WTC11 (cell line): ENCODE results near the gene LTF. TPM values are rescaled to one million over a fixed set of nuclear protein-coding genes. Genes with fewer than 3 reads are reported as not detected.

Experiments used
- ATAC-seq: fragments of 200-7000 bp; cut with Tn5 transposase; 2 replicates; pipeline ENCODE4 v1.10.0; 2021; ENCODE audit warnings: mild to moderate bottlenecking, moderate library complexity
- Bru-seq: library from RNA; stranded (reverse); fragments of 400-500 nt; gene quantifications from one replicate; lab custom pipeline; 2021; lab: Mats Ljungman, UMichigan
- CTCF ChIA-PET: fragments of 300-600 bp; sonication (Branson Sonifier 250); formaldehyde crosslinking; loops from one replicate; lab custom pipeline; 2021; ENCODE audit warnings: antibody characterized with exemption; lab: Charles Lee
- POLR2A ChIA-PET: fragments of 350-600 bp; sonication (Branson Sonifier 250); formaldehyde crosslinking; loops from one replicate; lab custom pipeline; 2021; ENCODE audit warnings: antibody characterized with exemption; lab: Charles Lee
- DNase-seq: peaks from one replicate; pipeline ENCODE4 v3.0.0; 2021; ENCODE audit warnings: low spot score
- H3K27ac Mint-ChIP-seq: 2 replicates; pipeline ENCODE4 v1.8.0; 2021; ENCODE audit warnings: mixed read lengths
- H3K27me3 Mint-ChIP-seq: 2 replicates; pipeline ENCODE4 v1.8.0; 2021; ENCODE audit warnings: low read depth, mild to moderate bottlenecking, moderate library complexity, mixed read lengths
- H3K36me3 Mint-ChIP-seq: 2 replicates; pipeline ENCODE4 v1.8.0; 2021; ENCODE audit warnings: mixed read lengths
- H3K4me1 Mint-ChIP-seq: 2 replicates; pipeline ENCODE4 v1.8.0; 2022; ENCODE audit warnings: mixed read lengths
- H3K4me3 Mint-ChIP-seq: 2 replicates; pipeline ENCODE4 v1.8.0; 2021; ENCODE audit warnings: mild to moderate bottlenecking, moderate library complexity, mixed read lengths
- H3K9me3 Mint-ChIP-seq: 2 replicates; pipeline ENCODE4 v1.8.0; 2021; ENCODE audit warnings: mixed read lengths
- NFE2L1 ChIP-seq: sonication (generic); formaldehyde crosslinking; IDR thresholded peaks from 2 replicates; pipeline ENCODE4 v1.8.1; 2023; ENCODE audit warnings: missing genetic modification reagents
- NR3C1 ChIP-seq: sonication (generic); formaldehyde crosslinking; conservative IDR thresholded peaks from 2 replicates; pipeline ENCODE4 v1.8.1; 2023; ENCODE audit warnings: low read depth, mild to moderate bottlenecking, missing genetic modification reagents
- SMAD4 ChIP-seq: sonication (generic); formaldehyde crosslinking; IDR thresholded peaks from 2 replicates; pipeline ENCODE4 v1.8.0; 2022; ENCODE audit warnings: mild to moderate bottlenecking, missing genetic modification reagents
- long read RNA-seq, 3 experiments: library from RNA in 1 of 3; library from capped mRNA in 1 of 3; library from polyadenylated mRNA in 1 of 3; unstranded in 2 of 3; stranded (forward) in 1 of 3; transcript quantifications; one replicate each; pipeline ENCODE4 v2.0.0, GENCODE V29; 2021
- total RNA-seq: library from RNA; stranded (reverse); gene quantifications from 3 replicates; pipeline ENCODE4 v1.2.3, GENCODE V29; 2021
- TF ChIP-seq, protein P1 (sequence below): sonication (generic); formaldehyde crosslinking; IDR thresholded peaks from 2 replicates; pipeline ENCODE4 v1.8.1; 2022; ENCODE audit warnings: low read depth, mild to moderate bottlenecking, moderate library complexity, missing genetic modification reagents, borderline replicate concordance
- TF ChIP-seq, protein P2 (sequence below): sonication (generic); formaldehyde crosslinking; conservative IDR thresholded peaks from 2 replicates; pipeline ENCODE4 v1.8.1; 2023; ENCODE audit warnings: mild to moderate bottlenecking, low read depth, missing genetic modification reagents, moderate library complexity
- TF ChIP-seq, protein P3 (sequence below): sonication (generic); formaldehyde crosslinking; IDR thresholded peaks from 2 replicates; pipeline ENCODE4 v1.8.1; 2023; ENCODE audit warnings: mild to moderate bottlenecking, missing genetic modification reagents, moderate library complexity
- TF ChIP-seq, protein P4 (sequence below): sonication (generic); formaldehyde crosslinking; IDR thresholded peaks from 2 replicates; pipeline ENCODE4 v1.8.0; 2023; ENCODE audit warnings: mild to moderate bottlenecking, missing genetic modification reagents
- TF ChIP-seq, protein P5 (sequence below): fragments of 250-450 bp; sonication (Bioruptor Pico); IDR thresholded peaks from 2 replicates; pipeline ENCODE4 v1.9.0; 2021; ENCODE audit warnings: moderate library complexity, mild to moderate bottlenecking, inconsistent platforms, borderline replicate concordance
- TF ChIP-seq, protein P6 (sequence below): fragments of 200-600 bp; IDR thresholded peaks from 2 replicates; pipeline ENCODE4 v1.8.0; 2022; ENCODE audit warnings: antibody characterized with exemption

LTF gene
- total RNA-seq (0.14 to 0.30 TPM (median 0.22 TPM) in 3 replicates), Bru-seq, nascent RNA (percentile 6 among the genes with signal in this experiment)
- long read RNA-seq, experiment 1, partial matches to known transcripts = 0 of 1 reads
- long read RNA-seq, experiment 1, other reads (novel, unspliced or antisense) = 0 of 1 reads
- long read RNA-seq, experiment 2 = 0 reads
- long read RNA-seq, experiment 3, partial matches to known transcripts = 0 of 1 reads
- long read RNA-seq, experiment 3, other reads (novel, unspliced or antisense) = 0 of 1 reads

DNA sequence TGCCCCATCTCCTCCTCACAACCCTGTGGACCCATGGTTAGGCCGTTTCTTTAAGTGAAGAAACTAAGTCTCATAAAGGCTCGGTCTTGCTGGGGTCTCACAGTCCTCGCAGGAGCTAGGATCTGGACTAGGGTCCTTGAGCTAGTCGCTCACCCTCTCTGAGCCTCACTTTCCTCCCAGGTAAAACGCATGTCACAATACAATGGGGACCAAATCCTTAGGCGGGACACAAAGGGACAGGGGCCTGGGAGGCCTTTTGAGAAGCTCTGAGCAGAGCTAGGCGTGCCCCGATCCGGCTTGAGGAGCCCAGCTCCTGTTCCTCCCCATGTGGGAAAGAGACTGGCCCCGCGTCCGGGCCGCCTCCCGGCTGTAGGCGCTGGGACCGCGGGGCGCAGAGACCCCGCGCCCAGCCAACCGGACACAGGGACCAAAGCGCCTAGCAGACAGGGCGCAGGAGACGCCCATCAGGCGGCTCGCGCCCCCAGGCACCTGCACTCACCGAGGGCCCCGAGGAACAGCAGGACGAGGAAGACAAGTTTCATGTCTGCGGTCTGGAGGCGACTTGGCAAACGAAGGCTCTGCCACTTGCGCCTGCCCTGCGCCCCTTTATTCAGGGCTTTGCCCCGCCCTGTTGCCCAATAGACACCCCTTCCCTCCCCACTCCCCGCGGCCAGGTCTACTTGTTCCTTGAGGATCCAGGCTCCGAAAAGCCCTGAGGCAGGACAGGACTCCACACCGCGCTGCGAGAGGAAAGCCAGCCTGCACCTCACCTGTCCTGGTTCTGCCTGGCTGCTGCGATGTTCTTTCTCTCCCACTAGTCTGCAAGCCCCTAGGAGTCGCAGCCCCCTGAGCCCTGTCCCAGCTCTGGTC lies at the start of gene LTF:
Gene LTF, minus strand, starts transcription at position 580 of the 870 bp plus-strand sequence. Its CDS starts 38 bp downstream, at position 542.
- Mint-ChIP-seq H3K27ac (no peak within 1 kb of the TSS), H3K27me3 (peaks cover 42% of the 10 kb centered on the region), H3K9me3 (peaks cover 17% of the 10 kb centered on the region)
- ATAC-seq = peak; percentile 51
- POLR2A ChIA-PET = interaction anchor here (0.6 kb wide), 1 partner anchor 496 kb away, joined by 4 read pairs; no protein-coding TSS in a partner anchor
- TF ChIP-seq, protein P1, sequence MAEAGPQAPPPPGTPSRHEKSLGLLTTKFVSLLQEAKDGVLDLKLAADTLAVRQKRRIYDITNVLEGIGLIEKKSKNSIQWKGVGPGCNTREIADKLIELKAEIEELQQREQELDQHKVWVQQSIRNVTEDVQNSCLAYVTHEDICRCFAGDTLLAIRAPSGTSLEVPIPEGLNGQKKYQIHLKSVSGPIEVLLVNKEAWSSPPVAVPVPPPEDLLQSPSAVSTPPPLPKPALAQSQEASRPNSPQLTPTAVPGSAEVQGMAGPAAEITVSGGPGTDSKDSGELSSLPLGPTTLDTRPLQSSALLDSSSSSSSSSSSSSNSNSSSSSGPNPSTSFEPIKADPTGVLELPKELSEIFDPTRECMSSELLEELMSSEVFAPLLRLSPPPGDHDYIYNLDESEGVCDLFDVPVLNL = no peak
- TF ChIP-seq NFE2L1 (CRISPR knock-in tag) = no peak
- TF ChIP-seq, protein P2, sequence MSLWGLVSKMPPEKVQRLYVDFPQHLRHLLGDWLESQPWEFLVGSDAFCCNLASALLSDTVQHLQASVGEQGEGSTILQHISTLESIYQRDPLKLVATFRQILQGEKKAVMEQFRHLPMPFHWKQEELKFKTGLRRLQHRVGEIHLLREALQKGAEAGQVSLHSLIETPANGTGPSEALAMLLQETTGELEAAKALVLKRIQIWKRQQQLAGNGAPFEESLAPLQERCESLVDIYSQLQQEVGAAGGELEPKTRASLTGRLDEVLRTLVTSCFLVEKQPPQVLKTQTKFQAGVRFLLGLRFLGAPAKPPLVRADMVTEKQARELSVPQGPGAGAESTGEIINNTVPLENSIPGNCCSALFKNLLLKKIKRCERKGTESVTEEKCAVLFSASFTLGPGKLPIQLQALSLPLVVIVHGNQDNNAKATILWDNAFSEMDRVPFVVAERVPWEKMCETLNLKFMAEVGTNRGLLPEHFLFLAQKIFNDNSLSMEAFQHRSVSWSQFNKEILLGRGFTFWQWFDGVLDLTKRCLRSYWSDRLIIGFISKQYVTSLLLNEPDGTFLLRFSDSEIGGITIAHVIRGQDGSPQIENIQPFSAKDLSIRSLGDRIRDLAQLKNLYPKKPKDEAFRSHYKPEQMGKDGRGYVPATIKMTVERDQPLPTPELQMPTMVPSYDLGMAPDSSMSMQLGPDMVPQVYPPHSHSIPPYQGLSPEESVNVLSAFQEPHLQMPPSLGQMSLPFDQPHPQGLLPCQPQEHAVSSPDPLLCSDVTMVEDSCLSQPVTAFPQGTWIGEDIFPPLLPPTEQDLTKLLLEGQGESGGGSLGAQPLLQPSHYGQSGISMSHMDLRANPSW (CRISPR knock-in tag) = no peak
- TF ChIP-seq NR3C1 (CRISPR knock-in tag) = no peak
- TF ChIP-seq, protein P3, sequence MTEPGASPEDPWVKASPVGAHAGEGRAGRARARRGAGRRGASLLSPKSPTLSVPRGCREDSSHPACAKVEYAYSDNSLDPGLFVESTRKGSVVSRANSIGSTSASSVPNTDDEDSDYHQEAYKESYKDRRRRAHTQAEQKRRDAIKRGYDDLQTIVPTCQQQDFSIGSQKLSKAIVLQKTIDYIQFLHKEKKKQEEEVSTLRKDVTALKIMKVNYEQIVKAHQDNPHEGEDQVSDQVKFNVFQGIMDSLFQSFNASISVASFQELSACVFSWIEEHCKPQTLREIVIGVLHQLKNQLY = no peak
- TF ChIP-seq, protein P4, sequence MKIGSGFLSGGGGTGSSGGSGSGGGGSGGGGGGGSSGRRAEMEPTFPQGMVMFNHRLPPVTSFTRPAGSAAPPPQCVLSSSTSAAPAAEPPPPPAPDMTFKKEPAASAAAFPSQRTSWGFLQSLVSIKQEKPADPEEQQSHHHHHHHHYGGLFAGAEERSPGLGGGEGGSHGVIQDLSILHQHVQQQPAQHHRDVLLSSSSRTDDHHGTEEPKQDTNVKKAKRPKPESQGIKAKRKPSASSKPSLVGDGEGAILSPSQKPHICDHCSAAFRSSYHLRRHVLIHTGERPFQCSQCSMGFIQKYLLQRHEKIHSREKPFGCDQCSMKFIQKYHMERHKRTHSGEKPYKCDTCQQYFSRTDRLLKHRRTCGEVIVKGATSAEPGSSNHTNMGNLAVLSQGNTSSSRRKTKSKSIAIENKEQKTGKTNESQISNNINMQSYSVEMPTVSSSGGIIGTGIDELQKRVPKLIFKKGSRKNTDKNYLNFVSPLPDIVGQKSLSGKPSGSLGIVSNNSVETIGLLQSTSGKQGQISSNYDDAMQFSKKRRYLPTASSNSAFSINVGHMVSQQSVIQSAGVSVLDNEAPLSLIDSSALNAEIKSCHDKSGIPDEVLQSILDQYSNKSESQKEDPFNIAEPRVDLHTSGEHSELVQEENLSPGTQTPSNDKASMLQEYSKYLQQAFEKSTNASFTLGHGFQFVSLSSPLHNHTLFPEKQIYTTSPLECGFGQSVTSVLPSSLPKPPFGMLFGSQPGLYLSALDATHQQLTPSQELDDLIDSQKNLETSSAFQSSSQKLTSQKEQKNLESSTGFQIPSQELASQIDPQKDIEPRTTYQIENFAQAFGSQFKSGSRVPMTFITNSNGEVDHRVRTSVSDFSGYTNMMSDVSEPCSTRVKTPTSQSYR (CRISPR knock-in tag) = no peak
- TF ChIP-seq, all 79 proteins: peak for 0
- DNase-seq = peak; percentile 33
- Mint-ChIP-seq H3K4me1 (peaks cover 3% of the 10 kb centered on the region), H3K36me3 (peaks cover 7% of the 10 kb centered on the region), H3K4me3 (peak within 1 kb of the TSS; percentile 56)
- CTCF ChIA-PET = interaction anchor here (0.6 to 4.3 kb wide), 13 partner anchors 10 to 445 kb away, joined by 3 to 65 read pairs (median 3); partner anchors contain the start of genes ALS2CL and PRSS50

DNA sequence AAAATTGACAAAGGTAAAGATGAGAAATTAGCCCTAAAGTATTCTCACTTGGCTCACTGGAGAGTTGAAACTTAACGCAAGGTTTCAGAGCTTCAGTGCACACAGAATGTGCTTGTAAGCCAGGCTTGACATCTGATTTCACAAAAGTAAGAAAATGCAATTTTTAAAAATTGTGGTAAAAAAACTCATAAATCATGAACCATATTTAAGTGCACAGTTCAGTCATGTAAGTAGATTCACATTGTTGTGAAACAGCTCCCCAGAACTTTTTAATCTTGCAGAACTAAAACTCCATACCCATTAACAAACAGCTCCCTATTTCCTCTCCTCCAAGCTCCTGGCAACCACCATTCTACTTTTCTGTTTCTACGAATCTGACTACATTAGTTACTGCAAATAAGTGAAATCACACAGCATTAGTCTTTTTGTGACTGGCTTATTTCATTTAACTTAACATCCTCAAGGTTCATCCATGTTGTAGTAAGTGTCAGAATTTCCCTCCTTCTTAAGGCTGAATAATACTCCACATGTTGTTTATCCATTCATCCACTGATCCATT lies 47.6 kb upstream of the LTF start:
- ATAC-seq = no peak
- Mint-ChIP-seq H3K27ac (no peak overlapping the region), H3K36me3 (no peaks in the 10 kb centered on the region), H3K4me3 (no peak overlapping the region), H3K27me3 (peaks cover 5% of the 10 kb centered on the region), H3K4me1 (peaks cover 12% of the 10 kb centered on the region; the same call in 1 of the 2 replicates)
- no peak for DNase-seq
- POLR2A ChIA-PET = no interaction called here
- TF ChIP-seq, protein P5, sequence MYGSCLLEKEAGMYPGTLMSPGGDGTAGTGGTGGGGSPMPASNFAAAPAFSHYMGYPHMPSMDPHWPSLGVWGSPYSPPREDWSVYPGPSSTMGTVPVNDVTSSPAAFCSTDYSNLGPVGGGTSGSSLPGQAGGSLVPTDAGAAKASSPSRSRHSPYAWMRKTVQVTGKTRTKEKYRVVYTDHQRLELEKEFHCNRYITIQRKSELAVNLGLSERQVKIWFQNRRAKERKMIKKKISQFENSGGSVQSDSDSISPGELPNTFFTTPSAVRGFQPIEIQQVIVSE (CRISPR knock-in tag) = no peak
- no peak for TF ChIP-seq SMAD4
- TF ChIP-seq, protein P2 (CRISPR knock-in tag) = no peak
- TF ChIP-seq, protein P6, sequence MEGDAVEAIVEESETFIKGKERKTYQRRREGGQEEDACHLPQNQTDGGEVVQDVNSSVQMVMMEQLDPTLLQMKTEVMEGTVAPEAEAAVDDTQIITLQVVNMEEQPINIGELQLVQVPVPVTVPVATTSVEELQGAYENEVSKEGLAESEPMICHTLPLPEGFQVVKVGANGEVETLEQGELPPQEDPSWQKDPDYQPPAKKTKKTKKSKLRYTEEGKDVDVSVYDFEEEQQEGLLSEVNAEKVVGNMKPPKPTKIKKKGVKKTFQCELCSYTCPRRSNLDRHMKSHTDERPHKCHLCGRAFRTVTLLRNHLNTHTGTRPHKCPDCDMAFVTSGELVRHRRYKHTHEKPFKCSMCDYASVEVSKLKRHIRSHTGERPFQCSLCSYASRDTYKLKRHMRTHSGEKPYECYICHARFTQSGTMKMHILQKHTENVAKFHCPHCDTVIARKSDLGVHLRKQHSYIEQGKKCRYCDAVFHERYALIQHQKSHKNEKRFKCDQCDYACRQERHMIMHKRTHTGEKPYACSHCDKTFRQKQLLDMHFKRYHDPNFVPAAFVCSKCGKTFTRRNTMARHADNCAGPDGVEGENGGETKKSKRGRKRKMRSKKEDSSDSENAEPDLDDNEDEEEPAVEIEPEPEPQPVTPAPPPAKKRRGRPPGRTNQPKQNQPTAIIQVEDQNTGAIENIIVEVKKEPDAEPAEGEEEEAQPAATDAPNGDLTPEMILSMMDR = no peak
- TF ChIP-seq, all 79 proteins: peak for 0
- CTCF ChIA-PET = interaction anchor here (0.6 kb wide), 1 partner anchor 706 kb away, joined by 3 read pairs; no protein-coding TSS in a partner anchor
- no peaks in the 10 kb centered on the region for H3K9me3 Mint-ChIP-seq
